Lung (tissue), 12 donors: ENCODE measurements around the gene CCDC149. TPM values are rescaled to one million over a fixed set of nuclear protein-coding genes. Genes with fewer than 3 reads are reported as not detected.

Source experiments
- ATAC-seq: fragments of 200-7000 bp; cut with Tn5 transposase; one replicate; pipeline ENCODE4 v1.9.1; 2020; ENCODE audit warnings: moderate number of reproducible peaks; ENCODE audit not compliant: insufficient read depth, low FRiP score
- DNase-seq, 3 donors: peaks; one replicate each; pipeline ENCODE4 v3.0.0-alpha.2; 2013 to 2017
- H3K27ac ChIP-seq, 2 donors: one replicate each; pipeline ENCODE4 v1.5.1; 2013; ENCODE audit warnings: mild to moderate bottlenecking in 2 of 2, moderate library complexity in 2 of 2, control low read depth in 1 of 2, inconsistent platforms in 1 of 2, low read depth in 1 of 2, low read length in 1 of 2
- H3K27me3 ChIP-seq, 3 donors: one replicate each; pipeline ENCODE4 v1.5.1; 2013; ENCODE audit warnings: low read length in 2 of 3; ENCODE audit not compliant: control insufficient read depth in 3 of 3, insufficient read depth in 3 of 3
- H3K36me3 ChIP-seq, 4 donors: one replicate each; pipeline ENCODE4 v1.5.1; 2013; ENCODE audit warnings: low read length in 4 of 4, mild to moderate bottlenecking in 1 of 4, moderate library complexity in 1 of 4; ENCODE audit not compliant: control insufficient read depth in 4 of 4, insufficient read depth in 4 of 4
- H3K4me1 ChIP-seq, 5 donors: one replicate each; pipeline ENCODE4 v1.5.1; 2013; ENCODE audit warnings: low read length in 5 of 5, mild to moderate bottlenecking in 2 of 5, moderate library complexity in 1 of 5; ENCODE audit not compliant: control insufficient read depth in 5 of 5, insufficient read depth in 5 of 5
- H3K4me3 ChIP-seq: one replicate; pipeline ENCODE4 v1.5.1; 2013; ENCODE audit warnings: mild to moderate bottlenecking, control low read depth, moderate library complexity
- H3K9ac ChIP-seq, 2 donors: one replicate each; pipeline ENCODE4 v1.5.1; 2013; ENCODE audit warnings: low read length in 2 of 2, control low read depth in 1 of 2; ENCODE audit not compliant: insufficient read depth in 1 of 2
- H3K9me3 ChIP-seq, 4 donors: one replicate each; pipeline ENCODE4 v1.5.1; 2013; ENCODE audit warnings: low read length in 3 of 4, mild to moderate bottlenecking in 1 of 4, moderate library complexity in 1 of 4; ENCODE audit not compliant: control insufficient read depth in 4 of 4, insufficient read depth in 3 of 4
- WGBS, 2 donors: extraction: QIAGEN DNeasy Blood & Tissue Kit; methylation state at CpG; one replicate each; pipeline ENCODE4 v1.1.7; 2013; 5-methylcytosine and 5-hydroxymethylcytosine counted together
- polyA plus RNA-seq, 2 donors: library from polyadenylated mRNA; stranded (reverse); fragments of 200-250 nt; gene quantifications; one replicate each; pipeline ENCODE4 v1.2.1, GENCODE V29; 2013
- total RNA-seq, 2 donors: library from RNA; depleted of rRNA in 1 of 2; stranded (reverse); fragments of >200 nt in 1 of 2; gene quantifications; one replicate each; pipeline ENCODE4 v1.2.1, GENCODE V29; 2014 to 2021
- TF ChIP-seq, protein P1 (sequence below): IDR thresholded peaks from 2 replicates; pipeline ENCODE4 v1.5.1; 2012; ENCODE audit warnings: mild to moderate bottlenecking; ENCODE audit errors: control extremely low read depth, extremely low read depth
- donor health status: control.
- donor health status: control.
- donor health status: Bipolar disorder and iron deficiency.
- donor health status: healthy.
- donor health status: DM: yes; HTN: yes; CAD: no.

Gene CCDC149
- total and polyA plus RNA-seq, 4 donors = 8.6 to 21.4 (median 17.1) TPM

DNA sequence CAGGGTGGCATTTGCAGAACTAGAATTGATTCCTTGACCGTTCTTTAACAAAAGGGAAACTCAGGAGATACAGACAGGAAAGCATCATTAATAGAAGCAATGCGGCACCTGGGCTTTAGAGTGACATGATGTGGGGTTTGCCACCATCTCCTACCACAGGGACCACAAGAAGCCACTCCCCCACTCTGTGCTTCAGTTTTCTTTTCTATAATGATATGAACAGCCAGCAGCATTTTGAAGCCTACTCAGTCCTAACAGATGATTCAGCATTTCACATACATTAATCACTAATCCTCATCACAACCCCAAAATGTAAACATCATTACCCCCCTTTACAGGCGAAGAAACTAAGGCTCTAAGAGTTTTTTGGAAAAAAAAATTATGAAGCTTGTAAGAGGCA is 22.9 kb downstream of the CCDC149 start:
- no peak overlapping the region for H3K9ac ChIP-seq
- no peaks in the 10 kb centered on the region for H3K9me3 ChIP-seq
- H3K4me3 ChIP-seq = no peak overlapping the region
- ATAC-seq = no peak
- no peak for DNase-seq
- H3K36me3 ChIP-seq = peaks cover 0 to 8% (median 2%) of the 10 kb centered on the region in 4 donors
- H3K27me3 ChIP-seq = no peaks in the 10 kb centered on the region
- TF ChIP-seq, protein P1, sequence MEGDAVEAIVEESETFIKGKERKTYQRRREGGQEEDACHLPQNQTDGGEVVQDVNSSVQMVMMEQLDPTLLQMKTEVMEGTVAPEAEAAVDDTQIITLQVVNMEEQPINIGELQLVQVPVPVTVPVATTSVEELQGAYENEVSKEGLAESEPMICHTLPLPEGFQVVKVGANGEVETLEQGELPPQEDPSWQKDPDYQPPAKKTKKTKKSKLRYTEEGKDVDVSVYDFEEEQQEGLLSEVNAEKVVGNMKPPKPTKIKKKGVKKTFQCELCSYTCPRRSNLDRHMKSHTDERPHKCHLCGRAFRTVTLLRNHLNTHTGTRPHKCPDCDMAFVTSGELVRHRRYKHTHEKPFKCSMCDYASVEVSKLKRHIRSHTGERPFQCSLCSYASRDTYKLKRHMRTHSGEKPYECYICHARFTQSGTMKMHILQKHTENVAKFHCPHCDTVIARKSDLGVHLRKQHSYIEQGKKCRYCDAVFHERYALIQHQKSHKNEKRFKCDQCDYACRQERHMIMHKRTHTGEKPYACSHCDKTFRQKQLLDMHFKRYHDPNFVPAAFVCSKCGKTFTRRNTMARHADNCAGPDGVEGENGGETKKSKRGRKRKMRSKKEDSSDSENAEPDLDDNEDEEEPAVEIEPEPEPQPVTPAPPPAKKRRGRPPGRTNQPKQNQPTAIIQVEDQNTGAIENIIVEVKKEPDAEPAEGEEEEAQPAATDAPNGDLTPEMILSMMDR = no peak
- WGBS, 2 donors = 84 to 88% methylated on average over 3 of the region's 3 CpGs
- H3K27ac ChIP-seq = no peak overlapping the region
- no peaks in the 10 kb centered on the region for H3K4me1 ChIP-seq

DNA sequence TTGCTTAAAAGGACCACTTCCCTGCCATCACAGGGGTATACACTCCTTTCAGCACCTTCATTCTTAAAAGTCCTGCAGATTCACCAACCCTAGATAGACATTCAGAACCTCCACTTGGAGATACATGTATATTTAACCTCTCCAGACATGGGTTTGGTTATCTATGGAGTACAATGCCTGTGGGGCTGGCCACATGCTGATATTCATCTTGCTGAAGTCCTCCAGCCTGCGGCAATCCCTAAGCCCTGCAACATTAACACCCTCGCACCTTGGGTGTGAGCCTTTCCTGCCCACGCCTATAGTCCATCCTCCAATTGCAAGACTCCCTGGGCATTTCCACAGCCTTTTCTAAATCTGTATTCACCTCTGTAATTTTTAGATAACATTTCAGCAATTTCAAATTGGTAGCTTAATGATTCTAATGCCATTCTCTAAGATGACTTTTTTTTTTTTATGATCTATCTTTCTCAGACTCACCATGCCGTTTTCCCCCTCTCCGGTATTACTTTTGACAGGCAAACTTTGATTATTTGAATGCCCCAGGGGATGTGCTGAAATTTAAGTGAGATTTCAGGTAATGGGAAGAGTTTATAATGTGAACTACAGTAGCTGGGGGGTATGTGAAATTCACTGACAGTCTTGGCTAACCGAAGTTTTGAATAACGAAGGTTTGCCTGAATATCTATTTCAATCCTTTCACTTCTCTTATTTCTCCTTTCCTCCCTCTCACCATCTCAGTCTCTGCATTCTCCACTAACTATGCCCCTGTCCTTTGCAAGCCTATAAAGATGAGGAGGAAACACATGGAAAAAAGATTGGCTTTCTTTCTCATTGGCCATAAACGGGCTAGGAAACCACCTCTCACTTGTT is 24.1 kb downstream of the CCDC149 start:
- no peak for DNase-seq
- Histone ChIP-seq H3K4me1 (peaks cover 0 to 1% (median 0%) of the 10 kb centered on the region in 5 donors), H3K4me3 (no peak overlapping the region), H3K9me3 (no peaks in the 10 kb centered on the region), H3K27ac (no peak overlapping the region), H3K36me3 (peaks cover 0 to 2% (median under 1%) of the 10 kb centered on the region in 4 donors), H3K9ac (no peak overlapping the region), H3K27me3 (no peaks in the 10 kb centered on the region)
- ATAC-seq = no peak
- WGBS, 2 donors = 90 to 91% methylated on average over 8 of the region's 8 CpGs
- TF ChIP-seq, protein P1 = no peak

DNA sequence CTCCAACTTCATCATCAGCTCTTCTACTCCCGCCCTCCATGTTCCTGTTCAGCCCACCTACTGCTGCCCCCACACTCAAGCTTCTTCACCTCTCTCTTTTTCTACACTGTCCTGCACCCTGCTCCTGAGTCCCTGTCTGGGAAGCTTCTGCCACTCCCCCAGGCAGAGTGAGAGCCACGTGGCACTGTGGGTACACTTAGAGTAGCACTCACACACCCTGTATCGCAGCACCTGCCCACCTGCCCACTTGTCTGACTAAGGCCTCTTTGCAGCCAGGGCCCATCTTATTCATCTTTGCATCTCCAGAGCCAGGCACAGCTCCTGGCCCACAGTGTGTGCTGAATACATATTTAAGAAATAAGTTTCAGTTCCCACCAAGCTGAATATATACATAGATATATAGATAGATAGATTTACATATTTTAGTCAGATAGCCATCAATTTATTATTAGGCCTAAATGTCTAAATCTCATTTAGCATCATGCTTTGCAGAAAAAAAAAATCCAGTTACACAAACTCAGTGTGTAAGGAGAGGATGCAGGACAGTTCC is 24.9 kb downstream of the CCDC149 start:
- 84 to 90% methylated on average over 3 of the region's 3 CpGs for WGBS, 2 donors
- ATAC-seq = no peak
- H3K4me1 ChIP-seq = peaks cover 0 to 9% (median 0%) of the 10 kb centered on the region in 5 donors

More for the DNA sequence above, 24.9 kb downstream of the CCDC149 start:
- H3K27ac ChIP-seq = no peak overlapping the region
- no peak for DNase-seq
- no peaks in the 10 kb centered on the region for H3K9me3 ChIP-seq
- no peak overlapping the region for H3K4me3 ChIP-seq
- TF ChIP-seq, protein P1 = no peak
- no peaks in the 10 kb centered on the region for H3K27me3 ChIP-seq
- H3K36me3 ChIP-seq = peaks cover 0 to 2% (median under 1%) of the 10 kb centered on the region in 4 donors
- H3K9ac ChIP-seq = no peak overlapping the region
